Lung microvascular endothelial cell (primary cell): ENCODE results near the gene TAOK3. TPM values are rescaled to one million over a fixed set of nuclear protein-coding genes. Genes with fewer than 3 reads are reported as not detected.
"Not testable (repeated sequence)": the region's sequence is repeated elsewhere in the genome, so short reads cannot be mapped to it uniquely, and the experiment has no call there.

Experiments used
- DNase-seq, 2 donors: peaks; one replicate each; pipeline versions ENCODE4 v3.0.0 to v3.0.0-alpha.2; 2010; ENCODE audit warnings: low read depth in 2 of 2
- total RNA-seq: library from RNA; depleted of rRNA; stranded (reverse); fragments of >200 nt; gene quantifications from 2 replicates; pipeline ENCODE4 v1.2.1, GENCODE V29; 2014

The TAOK3 gene
- 13.5 and 13.7 TPM in 2 replicates for total RNA-seq

- peak; percentile 99 to 100 for DNase-seq
These were observed at the start of gene TAOK3 for GRCh38 chr12:118372541-118373495. TSS of gene TAOK3 (minus strand) at chr12:118372907. CDS start at chr12:118255567, 117,340 bp downstream.

- no peak for DNase-seq
These were observed 48.0 kb upstream of the TAOK3 start for GRCh38 chr12:118420673-118421072.

DNA sequence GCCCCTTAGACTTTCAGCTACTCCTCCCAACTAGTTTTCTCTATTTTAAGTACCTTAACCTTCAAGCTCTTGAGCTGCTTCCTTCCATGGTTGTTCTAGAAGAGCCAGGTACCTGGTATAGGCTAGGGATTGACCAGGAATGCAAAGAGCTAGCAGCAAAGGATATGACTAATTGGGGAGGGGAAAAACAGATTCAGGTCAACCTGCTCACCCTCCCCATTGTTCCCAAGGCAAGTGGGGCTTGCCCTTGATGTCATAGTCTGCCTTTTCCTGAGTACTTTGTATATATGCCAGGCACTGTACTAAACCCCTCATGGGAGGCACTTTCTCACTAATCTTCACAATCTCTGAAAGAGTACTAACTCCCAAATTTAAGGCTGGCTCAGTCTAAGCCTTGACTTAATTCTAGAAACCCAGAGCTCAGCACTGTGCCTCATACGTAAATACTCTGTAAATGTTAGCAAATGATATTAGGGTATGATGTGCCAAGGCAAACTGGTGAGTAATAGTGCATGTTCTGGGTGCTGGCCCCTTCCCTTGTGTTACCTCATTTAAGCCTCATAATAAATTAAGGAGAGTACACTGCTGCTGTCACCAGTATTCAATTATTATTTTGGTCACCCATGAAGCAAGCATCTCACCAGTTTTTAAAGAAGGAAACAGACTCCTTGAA is 45.8 kb upstream of the TAOK3 start:
- peak; percentile 64 to 77 for DNase-seq

- no peak for DNase-seq
These were observed 45.2 kb upstream of the TAOK3 start for GRCh38 chr12:118417942-118418341.

DNA sequence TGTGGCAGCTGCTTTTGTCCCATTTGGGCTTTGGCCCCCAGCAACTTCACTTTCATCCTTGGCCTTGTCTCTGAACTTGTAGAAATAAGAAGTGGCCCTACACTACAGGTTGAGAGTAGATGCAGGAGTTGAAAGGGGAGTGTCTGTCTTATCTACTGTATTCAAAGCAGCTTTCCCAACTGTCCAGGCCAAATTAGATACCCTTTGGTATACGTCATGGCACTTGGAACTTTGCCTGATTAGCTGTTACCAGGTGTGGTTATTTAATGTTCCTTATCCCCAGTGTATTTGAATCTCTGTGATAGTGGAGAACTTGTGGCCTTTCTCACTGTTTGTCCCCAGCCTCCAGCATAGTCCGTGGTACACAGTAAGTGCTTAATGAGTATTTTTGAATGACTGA is 37.1 kb upstream of the TAOK3 start:
- DNase-seq, result no peak

DNA sequence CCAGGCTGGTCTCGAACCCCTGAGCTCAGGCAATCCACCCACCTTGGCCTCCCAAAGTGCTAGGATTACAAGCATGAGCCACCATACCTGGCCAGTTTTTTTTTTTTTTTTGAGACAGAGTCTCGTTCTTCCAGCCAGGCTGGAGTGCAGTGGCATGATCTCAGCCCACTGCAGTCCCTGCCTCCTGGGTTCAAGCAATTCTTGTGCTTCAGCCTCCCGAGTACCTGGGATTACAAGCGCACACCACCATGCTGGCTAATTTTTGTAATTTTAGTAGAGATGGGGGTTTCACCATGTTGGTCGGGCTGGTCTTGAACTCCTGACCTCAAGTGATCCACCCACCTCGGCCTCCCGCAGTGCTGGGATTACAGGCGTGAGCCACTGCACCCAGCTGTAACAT is 35.5 kb upstream of the TAOK3 start:
- DNase-seq, result not testable (repeated sequence)

- peak; percentile 72 to 81 for DNase-seq
These were observed 32.3 kb upstream of the TAOK3 start for GRCh38 chr12:118404876-118405521.

DNA sequence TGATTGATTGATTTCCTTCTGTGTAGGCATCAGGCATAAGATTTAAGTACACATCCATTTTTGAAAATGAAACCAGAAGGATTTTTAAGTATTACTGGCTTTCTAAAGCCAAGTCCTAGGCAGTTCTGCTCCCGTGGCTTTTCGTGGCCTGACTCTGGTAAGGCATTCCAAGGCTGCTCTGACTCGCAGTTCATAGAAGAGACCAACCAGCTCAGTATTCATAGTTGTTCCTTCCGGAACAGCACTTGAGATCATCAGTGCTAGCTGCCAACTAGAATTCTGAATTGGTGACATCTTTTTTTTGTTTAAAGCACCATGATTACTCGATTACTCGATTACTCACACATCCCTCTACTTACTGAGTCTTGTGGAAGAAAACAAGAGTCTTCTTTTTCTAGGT is 29.5 kb upstream of the TAOK3 start:
- peak in 1 of 2 donors; percentile 82 for DNase-seq

DNA sequence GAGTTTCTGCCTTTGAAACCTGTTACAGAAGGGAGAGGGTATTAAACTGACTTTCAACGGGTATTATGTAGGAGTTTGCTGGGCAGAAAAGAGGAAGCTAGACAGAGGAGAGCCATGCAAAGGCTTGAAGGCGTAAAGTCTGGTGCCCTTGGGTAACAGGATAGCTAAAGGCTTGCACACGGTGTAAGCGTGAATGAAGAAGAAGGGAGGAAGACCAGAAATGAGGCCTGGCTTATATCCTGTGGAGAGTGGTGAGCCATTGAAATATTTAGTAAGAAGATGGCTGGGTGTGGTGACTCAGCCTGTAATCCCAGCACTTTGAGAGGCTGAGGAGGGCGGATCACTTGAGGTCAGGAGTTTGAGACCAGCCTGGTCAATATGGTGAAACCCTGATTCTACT is 26.2 kb upstream of the TAOK3 start:
- DNase-seq, result no peak

GRCh38 chr12:118398524-118398923 is 25.8 kb upstream of the TAOK3 start:
- no peak for DNase-seq

GRCh38 chr12:118397708-118398440 is 25.2 kb upstream of the TAOK3 start:
- peak in 1 of 2 donors; percentile 77 for DNase-seq

- no peak for DNase-seq
These were observed 19.1 kb upstream of the TAOK3 start for GRCh38 chr12:118391836-118392235.

DNA sequence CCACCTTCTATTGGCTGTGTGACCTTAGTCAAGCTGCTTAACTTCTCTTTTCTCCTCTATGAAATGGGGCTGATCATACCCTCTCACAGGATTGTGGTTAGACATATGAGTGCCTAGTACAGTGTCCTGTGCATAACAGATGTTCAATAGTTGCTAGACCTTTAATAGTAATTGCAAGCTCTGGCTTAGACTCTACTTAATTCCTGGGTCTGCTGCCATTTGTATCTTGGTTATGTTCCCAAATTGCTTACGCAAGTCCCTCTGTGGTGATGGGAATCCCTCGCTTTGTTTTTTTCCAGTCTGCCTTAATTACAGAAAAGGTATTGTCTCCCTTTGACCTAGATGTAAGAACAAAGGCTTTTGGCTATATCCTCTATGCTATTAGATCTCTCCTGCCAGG is 18.7 kb upstream of the TAOK3 start:
- no peak for DNase-seq

DNA sequence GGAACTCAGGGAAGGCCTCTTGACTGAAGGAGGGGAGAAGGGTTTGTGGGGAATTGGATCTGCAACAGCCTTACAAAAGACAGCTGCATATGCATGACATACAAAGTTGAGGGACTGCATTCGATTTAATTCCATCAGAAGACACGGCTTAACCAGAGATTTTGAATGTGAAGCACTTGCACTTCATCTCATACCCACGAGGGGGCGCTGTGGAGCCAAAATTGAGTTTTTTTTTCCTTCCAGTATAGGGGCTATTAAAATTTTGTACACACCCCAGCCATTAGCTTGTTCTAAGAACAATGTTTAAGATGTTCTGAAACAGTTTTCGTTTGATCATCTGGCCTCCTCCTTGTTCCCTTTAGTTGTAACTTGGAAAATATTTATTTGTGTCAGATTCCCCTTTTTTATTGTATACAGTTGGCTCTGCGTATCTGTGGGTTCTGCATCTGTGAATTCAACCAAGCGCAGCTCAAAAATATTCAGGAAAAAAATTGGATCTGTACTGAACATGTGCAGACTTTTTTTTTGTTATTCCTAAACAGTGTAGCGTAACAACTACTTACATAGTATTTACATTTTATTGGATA is 5.3 kb upstream of the TAOK3 start:
- peak; percentile 64 for DNase-seq

GRCh38 chr12:118377021-118377883 is 4.5 kb upstream of the TAOK3 start:
- DNase-seq, result no peak

- peak; percentile 84 to 86 for DNase-seq
These were observed 3.6 kb upstream of the TAOK3 start, which contains the start of gene SUDS3 for GRCh38 chr12:118376089-118377020. TSS of gene SUDS3 (plus strand) at chr12:118376555. CDS start at chr12:118376692, 137 bp downstream.

DNA sequence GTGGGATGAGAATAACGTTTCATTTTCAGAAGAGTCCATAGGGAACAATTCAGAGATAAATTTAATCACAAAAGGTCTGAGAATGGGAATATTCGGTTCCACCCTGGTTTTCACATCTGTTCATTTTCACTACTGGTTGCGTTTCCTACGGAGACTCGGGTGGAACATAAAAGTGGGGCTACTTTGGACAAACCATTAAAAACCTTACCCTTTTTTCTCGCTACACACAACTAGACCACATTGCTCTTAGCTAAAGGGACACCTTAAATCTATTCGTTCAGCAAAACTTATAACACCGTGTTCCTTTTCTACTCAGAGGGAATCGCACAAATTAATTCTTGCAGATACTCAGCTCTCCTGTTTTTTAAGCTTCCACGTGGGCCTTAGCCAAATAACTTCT is 2.6 kb upstream of the TAOK3 start:
- no peak for DNase-seq

GRCh38 chr12:118374909-118375308 is 2.2 kb upstream of the TAOK3 start:
- no peak for DNase-seq
